Parathyroid adenoma (tissue), 2 donors: ENCODE data around the gene ADCK2.
"Not testable (repeated sequence)": the region's sequence is repeated elsewhere in the genome, so short reads cannot be mapped to it uniquely, and the experiment has no call there.

Experiments used
- H2AFZ ChIP-seq: fragments of 300-600 bp; sonication (generic); one replicate; pipeline ENCODE4 v1.7.0; 2017; ENCODE audit warnings: antibody characterized with exemption, mild to moderate bottlenecking
- H3K27ac ChIP-seq: fragments of 300-600 bp; sonication (generic); one replicate; pipeline ENCODE4 v1.7.0; 2017
- H3K27me3 ChIP-seq: fragments of 300-600 bp; sonication (generic); one replicate; pipeline ENCODE4 v1.7.0; 2017; ENCODE audit warnings: low read length; ENCODE audit not compliant: control insufficient read depth, insufficient read depth
- H3K36me3 ChIP-seq: fragments of 300-600 bp; sonication (generic); one replicate; pipeline ENCODE4 v1.7.0; 2017; ENCODE audit warnings: low read length; ENCODE audit not compliant: control insufficient read depth, insufficient read depth
- H3K4me1 ChIP-seq: fragments of 300-600 bp; sonication (generic); one replicate; pipeline ENCODE4 v1.7.0; 2017; ENCODE audit warnings: control low read depth
- H3K4me2 ChIP-seq: fragments of 300-600 bp; sonication (generic); one replicate; pipeline ENCODE4 v1.7.0; 2017; ENCODE audit warnings: low read length
- H3K4me3 ChIP-seq: fragments of 300-600 bp; sonication (generic); one replicate; pipeline ENCODE4 v1.7.0; 2017; ENCODE audit warnings: low read depth, low read length
- H3K79me2 ChIP-seq: fragments of 300-600 bp; sonication (generic); one replicate; pipeline ENCODE4 v1.7.0; 2017; ENCODE audit warnings: control low read depth
- H3K9ac ChIP-seq: fragments of 300-600 bp; sonication (generic); one replicate; pipeline ENCODE4 v1.7.0; 2017; ENCODE audit warnings: mild to moderate bottlenecking
- H3K9me3 ChIP-seq: fragments of 300-600 bp; sonication (generic); one replicate; pipeline ENCODE4 v1.7.0; 2017; ENCODE audit warnings: low read length; ENCODE audit not compliant: control insufficient read depth
- CTCF ChIP-seq: fragments of 300-600 bp; sonication (generic); IDR thresholded peaks from one replicate; pipeline ENCODE4 v1.7.0; 2017; ENCODE audit warnings: antibody characterized with exemption, mild to moderate bottlenecking
- donor health status: primary hyperparathyroidism.

The ADCK2 gene

GRCh38 chr7:140661124-140661523, 11.6 kb upstream of the ADCK2 start:
- H3K4me2 ChIP-seq, result no peak overlapping the region
- no peaks in the 10 kb centered on the region for H3K79me2 ChIP-seq
- H3K9ac ChIP-seq, result no peak overlapping the region
- H2AFZ ChIP-seq, result peak overlapping the region; percentile 56
- no peak overlapping the region for H3K27ac ChIP-seq
- peak; percentile 14 for TF ChIP-seq CTCF
- H3K9me3 ChIP-seq, result no peaks in the 10 kb centered on the region
- no peaks in the 10 kb centered on the region for H3K4me1 ChIP-seq
- no peaks in the 10 kb centered on the region for H3K36me3 ChIP-seq
- H3K27me3 ChIP-seq, result no peaks in the 10 kb centered on the region
- H3K4me3 ChIP-seq, result no peak overlapping the region

DNA sequence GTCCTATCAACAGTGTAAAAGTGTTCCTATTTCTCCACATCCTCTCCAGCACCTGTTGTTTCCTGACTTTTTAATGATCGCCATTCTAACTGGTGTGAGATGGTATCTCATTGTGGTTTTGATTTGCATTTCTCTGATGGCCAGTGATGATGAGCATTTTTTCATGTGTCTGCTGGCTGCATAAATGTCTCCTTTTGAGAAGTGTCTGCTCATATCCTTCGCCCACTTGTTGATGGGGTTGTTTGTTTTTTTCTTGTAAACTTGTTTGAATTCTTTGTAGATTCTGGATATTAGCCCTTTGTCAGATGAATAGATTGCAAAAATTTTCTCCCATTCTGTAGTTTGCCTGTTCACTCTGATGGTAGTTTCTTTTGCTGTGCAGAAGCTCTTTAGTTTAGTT, 9.8 kb upstream of the ADCK2 start:
- H3K9me3 ChIP-seq, H2AFZ ChIP-seq, H3K4me2 ChIP-seq, H3K4me1 ChIP-seq, H3K27ac ChIP-seq, H3K4me3 ChIP-seq, H3K27me3 ChIP-seq, H3K9ac ChIP-seq, H3K36me3 ChIP-seq, H3K79me2 ChIP-seq: not testable (repeated sequence)

- no peak overlapping the region for H3K4me2 ChIP-seq
- H3K4me1 ChIP-seq, result peaks cover 4% of the 10 kb centered on the region
Measured at GRCh38 chr7:140667476-140667875, 5.3 kb upstream of the ADCK2 start.

DNA sequence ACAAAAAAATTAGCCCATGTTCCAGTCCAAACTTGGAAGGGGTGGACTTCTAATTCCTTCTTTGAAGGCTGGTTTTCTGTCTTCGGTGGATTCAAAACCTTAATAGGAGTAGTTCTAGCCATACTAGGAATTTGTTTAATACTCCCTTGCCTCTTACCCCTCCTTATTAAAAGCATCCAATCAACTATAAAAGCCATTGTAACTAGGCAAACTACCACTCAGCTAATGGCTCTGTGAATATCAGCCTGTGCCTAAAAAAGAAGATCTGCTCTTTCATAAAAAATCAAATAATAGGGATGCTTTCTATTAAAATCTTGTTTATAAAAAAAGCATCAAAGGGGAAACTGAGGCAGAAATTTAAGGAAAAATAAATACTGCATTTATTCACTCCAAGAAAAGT, 4.1 kb upstream of the ADCK2 start:
- TF ChIP-seq CTCF, result no peak
- no peak overlapping the region for H2AFZ ChIP-seq

More at GRCh38 chr7:140667476-140667875, 5.3 kb upstream of the ADCK2 start:
- Histone ChIP-seq H2AFZ (no peak overlapping the region), H3K27ac (no peak overlapping the region), H3K4me3 (no peak overlapping the region), H3K9me3 (no peaks in the 10 kb centered on the region), H3K36me3 (no peaks in the 10 kb centered on the region), H3K79me2 (no peaks in the 10 kb centered on the region), H3K9ac (no peak overlapping the region), H3K27me3 (no peaks in the 10 kb centered on the region)
- no peak for TF ChIP-seq CTCF

GRCh38 chr7:140669352-140669751, 3.4 kb upstream of the ADCK2 start:
- Histone ChIP-seq H3K36me3 (no peaks in the 10 kb centered on the region), H3K9me3 (no peaks in the 10 kb centered on the region), H3K4me1 (peaks cover 11% of the 10 kb centered on the region), H3K4me3 (no peak overlapping the region), H3K27me3 (no peaks in the 10 kb centered on the region), H3K27ac (no peak overlapping the region), H3K4me2 (no peak overlapping the region), H3K79me2 (no peaks in the 10 kb centered on the region), H2AFZ (no peak overlapping the region), H3K9ac (no peak overlapping the region)
- no peak for TF ChIP-seq CTCF

More for the DNA sequence above, 4.1 kb upstream of the ADCK2 start:
- H3K27me3 ChIP-seq, result no peaks in the 10 kb centered on the region
- peaks cover 6% of the 10 kb centered on the region for H3K4me1 ChIP-seq
- no peaks in the 10 kb centered on the region for H3K79me2 ChIP-seq
- no peaks in the 10 kb centered on the region for H3K36me3 ChIP-seq
- no peak overlapping the region for H3K9ac ChIP-seq
- H3K4me2 ChIP-seq, result no peak overlapping the region
- H3K4me3 ChIP-seq, result no peak overlapping the region
- H3K9me3 ChIP-seq, result no peaks in the 10 kb centered on the region
- no peak overlapping the region for H3K27ac ChIP-seq

DNA sequence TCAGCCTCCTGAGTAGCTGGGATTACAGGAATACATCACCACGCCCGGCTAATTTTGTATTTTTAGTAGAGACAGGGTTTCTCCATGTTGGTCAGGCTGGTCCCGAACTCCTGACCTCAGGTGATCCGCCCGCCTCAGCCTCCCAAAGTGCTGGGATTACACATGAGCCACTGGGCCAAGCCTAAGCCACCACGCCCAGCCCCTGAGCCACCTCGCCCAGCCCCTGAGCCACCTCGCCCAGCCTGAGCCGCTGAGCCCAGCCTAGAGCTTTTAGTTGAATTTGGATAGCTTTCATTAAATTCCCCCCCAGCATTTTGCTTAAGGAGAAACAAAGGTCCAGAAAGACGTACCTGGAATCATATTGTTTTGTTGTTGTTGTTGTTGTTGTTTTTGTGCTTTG, 2.9 kb upstream of the ADCK2 start:
- H3K9ac ChIP-seq, H3K4me2 ChIP-seq, H3K4me3 ChIP-seq, H3K36me3 ChIP-seq, H3K27me3 ChIP-seq, H3K9me3 ChIP-seq, H3K27ac ChIP-seq, H3K79me2 ChIP-seq, H2AFZ ChIP-seq: not testable (repeated sequence)
- peaks cover 13% of the 10 kb centered on the region for H3K4me1 ChIP-seq
